GM12878 (cell line): ENCODE measurements around the gene CACNA1I. TPM values are rescaled to one million over a fixed set of nuclear protein-coding genes. Genes with fewer than 3 reads are reported as not detected.

Source experiments
- ATAC-seq: fragments of 200-7000 bp; cut with Tn5 transposase; 3 replicates; pipeline ENCODE4 v1.9.1; 2020; ENCODE audit warnings: mild to moderate bottlenecking, moderate library complexity
- BruUV-seq: library from RNA; stranded (reverse); fragments of 400-500 nt; replicated peaks from 2 replicates; lab custom pipeline; 2021; lab: Mats Ljungman, UMichigan
- CTCF ChIA-PET: fragments of 300-600 bp; sonication (Branson Sonifier 250); formaldehyde crosslinking; extraction: SDS; loops from one replicate; lab custom pipeline; 2021; ENCODE audit warnings: inconsistent platforms; lab: Yijun Ruan, JAX
- POLR2A ChIA-PET: fragments of 350-600 bp; formaldehyde crosslinking; extraction: SDS; loops from one replicate; lab custom pipeline; 2021; ENCODE audit warnings: inconsistent platforms; lab: Charles Lee
- RAD21 ChIA-PET: fragments of 300-600 bp; sonication (Branson Sonifier 250); formaldehyde crosslinking; loops from one replicate; lab custom pipeline; 2023; ENCODE audit warnings: antibody characterized with exemption; ENCODE audit not compliant: unreplicated experiment; lab: Charles Lee
- SMC1A ChIA-PET: fragments of 300-600 bp; sonication (Branson Sonifier 250); formaldehyde crosslinking; loops from one replicate; lab custom pipeline; 2023; ENCODE audit not compliant: unreplicated experiment, uncharacterized antibody; lab: Charles Lee
- DNase-seq: peaks from one replicate; pipeline ENCODE4 v3.0.0-alpha.2; 2011; ENCODE audit warnings: low read depth, low spot score
- FAIRE-seq: peaks from 3 replicates; lab custom pipeline; 2011; peaks lifted over from hg19 to GRCh38; lab: Jason Lieb, UNC
- H2AFZ ChIP-seq: 2 replicates; pipeline ENCODE4 v1.6.0; 2011; ENCODE audit warnings: low read depth, low read length, control low read depth; ENCODE audit not compliant: control insufficient read depth
- H3K27ac ChIP-seq: 2 replicates; pipeline ENCODE4 v1.5.1; 2011; ENCODE audit warnings: control low read depth; ENCODE audit not compliant: control insufficient read depth, insufficient read depth
- H3K27me3 ChIP-seq, 2 experiments: replicated peaks in 1 of 2; 2 replicates each; pipeline versions ENCODE4 v1.6.0 to v1.6.1; 2011; ENCODE audit warnings: low read length in 1 of 2; ENCODE audit not compliant: control insufficient read depth in 2 of 2, insufficient read depth in 2 of 2
- H3K36me3 ChIP-seq, 2 experiments: 2 replicates each; pipeline ENCODE4 v1.5.1; 2011; ENCODE audit warnings: low read length in 1 of 2; ENCODE audit not compliant: control insufficient read depth in 2 of 2, insufficient read depth in 2 of 2
- H3K4me1 ChIP-seq: 2 replicates; pipeline ENCODE4 v1.6.1; 2011; ENCODE audit warnings: mild to moderate bottlenecking, low read length, moderate library complexity, mixed read lengths; ENCODE audit not compliant: control insufficient read depth, insufficient read depth
- H3K4me2 ChIP-seq: 2 replicates; pipeline ENCODE4 v1.6.0; 2011; ENCODE audit warnings: control low read depth; ENCODE audit not compliant: control insufficient read depth, insufficient read depth
- H3K4me3 ChIP-seq: fragments of 200-600 bp; sonication (generic); 2 replicates; pipeline ENCODE4 v1.5.1; 2016
- H3K79me2 ChIP-seq: 2 replicates; pipeline ENCODE4 v1.6.0; 2011; ENCODE audit warnings: low read length; ENCODE audit not compliant: control insufficient read depth, insufficient read depth
- H3K9ac ChIP-seq: 2 replicates; pipeline ENCODE4 v1.8.0; 2011; ENCODE audit warnings: low read length, control low read depth, mixed read lengths; ENCODE audit not compliant: control insufficient read depth, insufficient read depth
- H3K9me3 ChIP-seq: replicated peaks from 3 replicates; pipeline ENCODE4 v1.5.1; 2011; ENCODE audit warnings: mild to moderate bottlenecking, low read length; ENCODE audit not compliant: control insufficient read depth, insufficient read depth
- H4K20me1 ChIP-seq: 2 replicates; pipeline ENCODE4 v1.6.0; 2011; ENCODE audit not compliant: control insufficient read depth, insufficient read depth
- MTA3 ChIP-seq: IDR thresholded peaks from 2 replicates; pipeline ENCODE4 v1.6.1; 2012; ENCODE audit warnings: low read length, inconsistent platforms, borderline replicate concordance
- MYC ChIP-seq: IDR thresholded peaks from 2 replicates; pipeline ENCODE4 v1.6.1; 2011; ENCODE audit warnings: mild to moderate bottlenecking, low read length, moderate library complexity, inconsistent platforms; ENCODE audit not compliant: insufficient read depth, insufficient replicate concordance, insufficient read length, severe bottlenecking
- NFXL1 ChIP-seq: fragments of 450-650 bp; IDR thresholded peaks from 2 replicates; pipeline ENCODE4 v1.6.1; 2017; ENCODE audit warnings: antibody characterized with exemption, mild to moderate bottlenecking, borderline replicate concordance
- NFYA ChIP-seq: IDR thresholded peaks from 2 replicates; pipeline ENCODE4 v1.6.1; 2011; ENCODE audit warnings: low read depth, mild to moderate bottlenecking, low read length, improper control_type of control experiment, borderline replicate concordance
- SMAD5 ChIP-seq: IDR thresholded peaks from 2 replicates; pipeline ENCODE4 v1.6.1; 2016; ENCODE audit warnings: antibody characterized with exemption, low read depth
- SMC3 ChIP-seq: IDR thresholded peaks from 2 replicates; pipeline ENCODE4 v1.6.1; 2011; ENCODE audit warnings: low read length, improper control_type of control experiment, borderline replicate concordance
- STAT3 ChIP-seq: IDR thresholded peaks from 2 replicates; pipeline ENCODE4 v1.6.1; 2011; ENCODE audit warnings: low read depth, low read length, improper control_type of control experiment
- WGBS: methylation state at CpG from one replicate; pipeline ENCODE4 v1.1.6; 2016; ENCODE audit warnings: low lambda C conversion rate; ENCODE audit not compliant: insufficient replicate concordance, insufficient coverage; ENCODE audit errors: missing lambda C conversion rate; 5-methylcytosine and 5-hydroxymethylcytosine counted together
- in situ Hi-C: fragments of 300-500 bp; cut with MboI; formaldehyde crosslinking; loops from 9 replicates; pipeline ENCODE4 v1.14.3; 2018; ENCODE audit warnings: mixed read lengths
- intact Hi-C: fragments of 100-400 bp; cut with micrococcal nuclease; formaldehyde crosslinking; loops from one replicate; pipeline ENCODE4 v1.14.2; 2022; ENCODE audit not compliant: unreplicated experiment
- polyA plus RNA-seq, 11 experiments: library from polyadenylated mRNA; depleted of rRNA in 4 of 11; unstranded in 6 of 11; stranded (reverse) in 5 of 11; fragments of >200 nt; fragmentation: Nextera tagmentation in 4 of 11; fragmentation: Illumina TruSeq in 1 of 11; extraction: Ambion mirVana in 4 of 11; extraction: Trizol in 1 of 11; gene quantifications; 1 replicate in 1 of 11; 2 replicates in 10 of 11; pipeline versions ENCODE4 v1.2.1 to v1.2.3, GENCODE V29; 2011 to 2016; ENCODE audit warnings: inconsistent platforms in 2 of 11, missing spikeins in 2 of 11, low read depth in 1 of 11
- total RNA-seq, 4 experiments: library from RNA; depleted of rRNA in 3 of 4; stranded (reverse); fragments of >200 nt in 3 of 4; fragmentation: Illumina TruSeq in 1 of 4; extraction: Trizol in 1 of 4; gene quantifications; 2 replicates each; pipeline versions ENCODE4 v1.2.1 to v1.2.3, GENCODE V29; 2013 to 2021
- TF ChIP-seq, protein P1 (sequence below): fragments of 450-650 bp; IDR thresholded peaks from 2 replicates; pipeline ENCODE4 v1.6.1; 2018; ENCODE audit warnings: mild to moderate bottlenecking, low read depth, moderate library complexity; ENCODE audit not compliant: partially characterized antibody
- TF ChIP-seq, protein P2 (sequence below): IDR thresholded peaks from 2 replicates; pipeline ENCODE4 v1.6.1; 2011; ENCODE audit warnings: borderline replicate concordance, low read depth, mild to moderate bottlenecking, moderate library complexity, mixed read lengths, low read length; ENCODE audit not compliant: insufficient read depth; ENCODE audit errors: extremely low read length
- TF ChIP-seq, protein P3 (sequence below): IDR thresholded peaks from 2 replicates; pipeline ENCODE4 v1.6.1; 2012; ENCODE audit warnings: low read length, inconsistent platforms

Gene CACNA1I
- total and polyA plus RNA-seq, 10 of the 15 experiments (the other 5 are each of a cell fraction or from before 2014, with no cell fraction given) = 0.01 to 0.03 TPM; not detected in 8

DNA sequence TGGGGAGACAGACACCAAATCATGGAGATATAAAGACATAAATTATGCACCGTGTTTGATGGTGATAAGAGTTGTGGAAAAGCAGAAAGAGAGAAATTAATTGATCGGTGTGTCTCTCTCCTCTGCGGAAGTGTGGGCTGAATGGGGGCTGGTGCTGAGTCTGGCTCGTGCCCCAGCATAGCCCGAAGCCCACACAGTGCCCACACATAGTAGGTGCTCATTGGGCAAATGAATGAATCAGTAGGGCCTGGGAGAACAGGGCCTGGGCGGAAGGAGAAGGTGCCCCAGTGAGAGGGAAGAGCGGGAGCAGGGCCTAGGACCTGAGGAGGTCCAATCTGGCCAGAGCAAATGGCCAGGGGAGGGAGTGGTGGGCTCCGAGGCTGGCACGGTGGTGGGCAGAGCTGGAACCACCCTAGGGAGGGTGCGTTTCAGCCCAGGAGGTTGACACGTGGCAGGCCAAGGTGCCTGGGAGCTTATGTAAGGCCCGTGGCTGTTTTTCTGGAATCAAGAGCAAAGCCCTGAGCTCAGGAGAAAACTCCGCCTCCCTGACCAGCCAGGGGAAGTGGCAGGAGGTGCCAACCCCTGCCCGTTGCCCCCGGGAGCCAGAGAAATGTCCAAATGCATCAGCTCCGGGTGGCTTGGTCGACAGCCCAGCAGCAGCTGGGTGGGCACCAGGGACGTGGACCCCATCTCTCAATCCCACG lies 2.1 kb upstream of the CACNA1I start:
- ChIA-PET SMC1A (no interaction called here), RAD21 (no interaction called here), POLR2A (interaction anchor here (0.7 kb wide), 1 partner anchor 364 kb away, joined by 3 read pairs; no protein-coding TSS in a partner anchor), CTCF (no interaction called here)
- intact Hi-C loops (no loop called here), in situ Hi-C loops (no loop called here)
- DNase-seq = no peak
- BruUV-seq = no TSS peak
- no peaks in the 10 kb centered on the region for H4K20me1 ChIP-seq
- H3K9ac ChIP-seq = no peak overlapping the region
- no peaks in the 10 kb centered on the region for H3K4me1 ChIP-seq
- no peaks in the 10 kb centered on the region for H3K36me3 ChIP-seq
- H3K79me2 ChIP-seq = no peaks in the 10 kb centered on the region
- no peak overlapping the region for H3K27ac ChIP-seq
- WGBS = 26% methylated on average over 19 of the region's 19 CpGs
- H3K4me2 ChIP-seq = no peak overlapping the region
- H3K4me3 ChIP-seq = no peak overlapping the region
- no peaks in the 10 kb centered on the region for H3K9me3 ChIP-seq
- no peak for ATAC-seq
- no peak overlapping the region for H2AFZ ChIP-seq
- TF ChIP-seq, protein P1, sequence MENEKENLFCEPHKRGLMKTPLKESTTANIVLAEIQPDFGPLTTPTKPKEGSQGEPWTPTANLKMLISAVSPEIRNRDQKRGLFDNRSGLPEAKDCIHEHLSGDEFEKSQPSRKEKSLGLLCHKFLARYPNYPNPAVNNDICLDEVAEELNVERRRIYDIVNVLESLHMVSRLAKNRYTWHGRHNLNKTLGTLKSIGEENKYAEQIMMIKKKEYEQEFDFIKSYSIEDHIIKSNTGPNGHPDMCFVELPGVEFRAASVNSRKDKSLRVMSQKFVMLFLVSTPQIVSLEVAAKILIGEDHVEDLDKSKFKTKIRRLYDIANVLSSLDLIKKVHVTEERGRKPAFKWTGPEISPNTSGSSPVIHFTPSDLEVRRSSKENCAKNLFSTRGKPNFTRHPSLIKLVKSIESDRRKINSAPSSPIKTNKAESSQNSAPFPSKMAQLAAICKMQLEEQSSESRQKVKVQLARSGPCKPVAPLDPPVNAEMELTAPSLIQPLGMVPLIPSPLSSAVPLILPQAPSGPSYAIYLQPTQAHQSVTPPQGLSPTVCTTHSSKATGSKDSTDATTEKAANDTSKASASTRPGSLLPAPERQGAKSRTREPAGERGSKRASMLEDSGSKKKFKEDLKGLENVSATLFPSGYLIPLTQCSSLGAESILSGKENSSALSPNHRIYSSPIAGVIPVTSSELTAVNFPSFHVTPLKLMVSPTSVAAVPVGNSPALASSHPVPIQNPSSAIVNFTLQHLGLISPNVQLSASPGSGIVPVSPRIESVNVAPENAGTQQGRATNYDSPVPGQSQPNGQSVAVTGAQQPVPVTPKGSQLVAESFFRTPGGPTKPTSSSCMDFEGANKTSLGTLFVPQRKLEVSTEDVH = no peak
- TF ChIP-seq SMAD5 (no peak), SMC3 (no peak), NFYA (no peak), MTA3 (no peak), MYC (no peak), STAT3 (no peak), NFXL1 (no peak)
- TF ChIP-seq, protein P2, sequence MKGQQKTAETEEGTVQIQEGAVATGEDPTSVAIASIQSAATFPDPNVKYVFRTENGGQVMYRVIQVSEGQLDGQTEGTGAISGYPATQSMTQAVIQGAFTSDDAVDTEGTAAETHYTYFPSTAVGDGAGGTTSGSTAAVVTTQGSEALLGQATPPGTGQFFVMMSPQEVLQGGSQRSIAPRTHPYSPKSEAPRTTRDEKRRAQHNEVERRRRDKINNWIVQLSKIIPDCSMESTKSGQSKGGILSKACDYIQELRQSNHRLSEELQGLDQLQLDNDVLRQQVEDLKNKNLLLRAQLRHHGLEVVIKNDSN = no peak
- TF ChIP-seq, protein P3, sequence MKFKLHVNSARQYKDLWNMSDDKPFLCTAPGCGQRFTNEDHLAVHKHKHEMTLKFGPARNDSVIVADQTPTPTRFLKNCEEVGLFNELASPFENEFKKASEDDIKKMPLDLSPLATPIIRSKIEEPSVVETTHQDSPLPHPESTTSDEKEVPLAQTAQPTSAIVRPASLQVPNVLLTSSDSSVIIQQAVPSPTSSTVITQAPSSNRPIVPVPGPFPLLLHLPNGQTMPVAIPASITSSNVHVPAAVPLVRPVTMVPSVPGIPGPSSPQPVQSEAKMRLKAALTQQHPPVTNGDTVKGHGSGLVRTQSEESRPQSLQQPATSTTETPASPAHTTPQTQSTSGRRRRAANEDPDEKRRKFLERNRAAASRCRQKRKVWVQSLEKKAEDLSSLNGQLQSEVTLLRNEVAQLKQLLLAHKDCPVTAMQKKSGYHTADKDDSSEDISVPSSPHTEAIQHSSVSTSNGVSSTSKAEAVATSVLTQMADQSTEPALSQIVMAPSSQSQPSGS = no peak
- FAIRE-seq = peak; percentile 18
- H3K27me3 ChIP-seq = no peaks in the 10 kb centered on the region; a peak in 1 of 4 replicates
